ENCODE measurements around the gene SNX10. TPM values are rescaled to one million over a fixed set of nuclear protein-coding genes. Genes with fewer than 3 reads are reported as not detected.

Gene SNX10
- total and polyA plus RNA-seq, 2 of the 8 experiments (the other 6 are each of a cell fraction or from before 2014, with no cell fraction given): 4.4 to 9.6 TPM

DNA sequence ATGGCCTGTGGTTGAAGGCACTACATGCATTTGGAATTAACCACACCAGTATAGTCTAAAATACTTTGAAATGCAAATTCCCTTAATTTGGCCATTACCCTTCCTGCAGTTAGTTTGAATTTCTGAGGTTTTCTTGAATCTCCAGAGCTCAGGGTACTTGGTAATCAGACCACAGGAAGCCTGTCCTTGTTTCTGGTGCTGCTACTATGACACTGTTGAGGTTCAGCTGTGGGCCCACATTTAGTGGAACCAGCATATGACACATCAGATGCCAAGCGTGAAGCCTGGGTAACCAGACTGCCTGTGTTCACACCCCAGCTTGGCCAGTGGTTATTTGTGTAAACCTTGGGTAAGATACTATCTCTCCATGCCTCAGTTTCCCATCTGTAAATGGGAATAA lies 124.3 kb downstream of the SNX10 start:
- Histone ChIP-seq H2BK15ac (ENCODE audit: low read length) (no peak overlapping the region), H4K91ac (replicated peaks; ENCODE audit: insufficient read length, low read length) (no peak overlapping the region), H2BK12ac (ENCODE audit: low read depth, low read length) (no peak overlapping the region), H3K9me3 (ENCODE audit: insufficient read depth in 2 of 2, low read depth in 1 of 2, low read length in 1 of 2) (no peaks in the 10 kb centered on the region), H3K4me3 (ENCODE audit: extremely low read depth in 1 of 4, insufficient read depth in 2 of 4, low read depth in 3 of 4, low read length in 4 of 4) (no peak overlapping the region), H3K14ac (ENCODE audit: insufficient read length) (no peak overlapping the region), H3K79me2 (ENCODE audit: control insufficient read depth in 1 of 2, insufficient read depth in 2 of 2, low read length in 2 of 2) (no peaks in the 10 kb centered on the region), H3K4me2 (ENCODE audit: insufficient read depth in 1 of 2, low read depth in 2 of 2, low read length in 2 of 2) (no peak overlapping the region), H3K4me1 (replicated peaks in 1 of 4; ENCODE audit: control insufficient read depth in 3 of 4, insufficient read depth in 4 of 4, low read length in 3 of 4) (peaks cover 3 to 7% (median 5%) of the 10 kb centered on the region in 4 experiments; a peak in 5 of 7 replicates), H2AFZ (ENCODE audit: low read length) (no peak overlapping the region), H3K27me3 (replicated peaks in 1 of 4; ENCODE audit: control insufficient read depth in 3 of 4, extremely low read depth in 1 of 4, insufficient read depth in 3 of 4, low read length in 3 of 4) (no peaks in the 10 kb centered on the region), H2BK120ac (replicated peaks; ENCODE audit: low read depth, low read length) (no peak overlapping the region), H3K9ac (replicated peaks in 1 of 4; ENCODE audit: extremely low read depth in 1 of 4, low read depth in 3 of 4, low read length in 3 of 4) (no peak overlapping the region), H4K8ac (ENCODE audit: extremely low read depth, insufficient read depth, low read length) (no peak overlapping the region), H3K4ac (replicated peaks; ENCODE audit: insufficient read length, low read depth, low read length) (no peak overlapping the region), H3K23ac (ENCODE audit: insufficient read length) (no peak overlapping the region), H3K23me2 (ENCODE audit: low read depth, low read length) (no peaks in the 10 kb centered on the region; the same call in 1 of the 2 replicates), H3K18ac (ENCODE audit: extremely low read depth, low read length) (no peak overlapping the region), H4K5ac (ENCODE audit: insufficient read length, low read depth, low read length) (no peak overlapping the region), H2BK5ac (ENCODE audit: low read depth, low read length) (no peak overlapping the region), H2AK5ac (ENCODE audit: low read depth, low read length) (no peak overlapping the region), H3K56ac (replicated peaks; ENCODE audit: insufficient read length, low read depth, low read length) (no peak overlapping the region), H3K79me1 (ENCODE audit: low read depth, low read length) (no peaks in the 10 kb centered on the region), H3K27ac (ENCODE audit: low read depth, low read length) (no peak overlapping the region), H3K36me3 (ENCODE audit: control insufficient read depth in 2 of 4, insufficient read depth in 4 of 4, low read length in 3 of 4) (no peaks in the 10 kb centered on the region; a peak in 1 of 8 replicates), H2BK20ac (ENCODE audit: low read length) (no peak overlapping the region), H4K20me1 (replicated peaks in 1 of 2; ENCODE audit: control insufficient read depth in 1 of 2, insufficient read depth in 2 of 2, low read length in 2 of 2) (no peaks in the 10 kb centered on the region)
- no peak for DNase-seq (ENCODE audit: low read depth in 1 of 2, low spot score in 2 of 2)
- POLR2A ChIA-PET (ENCODE audit: partially characterized antibody): no interaction called here
- 100% methylated on average over 1 of the region's 1 CpG; no CpG with 5 or more reads in 1 of the 2 experiments for WGBS, 2 experiments (ENCODE audit: extremely low coverage in 1 of 2, insufficient coverage in 1 of 2, insufficient read length in 1 of 2, insufficient replicate concordance in 2 of 2, low coverage in 1 of 2, low lambda C conversion rate in 2 of 2, missing lambda C conversion rate in 1 of 2)
- CTCF ChIA-PET (ENCODE audit: partially characterized antibody): interaction anchor here (0.7 to 1.1 kb wide), 2 partner anchors 12 to 908 kb away, joined by 3 to 7 read pairs; no protein-coding TSS in a partner anchor
- FAIRE-seq: no peak
- no peak for TF ChIP-seq TEAD4 (IDR thresholded peaks at IDR 0.05; ENCODE audit: low read depth, low read length)
- no peak for TF ChIP-seq SUZ12 (IDR thresholded peaks at IDR 0.05; ENCODE audit: low read length)
- no peak for TF ChIP-seq RNF2 (IDR thresholded peaks at IDR 0.05; ENCODE audit: borderline replicate concordance, low read depth, low read length, missing control alignments, poor library complexity, severe bottlenecking)
- TF ChIP-seq POU5F1 (IDR thresholded peaks at IDR 0.05; ENCODE audit: low read depth, low read length): no peak
- no peak for TF ChIP-seq RXRA (IDR thresholded peaks at IDR 0.05; ENCODE audit: insufficient read depth, low read depth, low read length)
- TF ChIP-seq SAP30 (IDR thresholded peaks at IDR 0.05; ENCODE audit: insufficient read depth, insufficient replicate concordance, low read length): no peak
- TF ChIP-seq KDM5A (IDR thresholded peaks at IDR 0.05; ENCODE audit: low read length): no peak
- TF ChIP-seq, protein P1, sequence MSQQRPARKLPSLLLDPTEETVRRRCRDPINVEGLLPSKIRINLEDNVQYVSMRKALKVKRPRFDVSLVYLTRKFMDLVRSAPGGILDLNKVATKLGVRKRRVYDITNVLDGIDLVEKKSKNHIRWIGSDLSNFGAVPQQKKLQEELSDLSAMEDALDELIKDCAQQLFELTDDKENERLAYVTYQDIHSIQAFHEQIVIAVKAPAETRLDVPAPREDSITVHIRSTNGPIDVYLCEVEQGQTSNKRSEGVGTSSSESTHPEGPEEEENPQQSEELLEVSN (IDR thresholded peaks at IDR 0.05): no peak
- TF ChIP-seq, protein P2, sequence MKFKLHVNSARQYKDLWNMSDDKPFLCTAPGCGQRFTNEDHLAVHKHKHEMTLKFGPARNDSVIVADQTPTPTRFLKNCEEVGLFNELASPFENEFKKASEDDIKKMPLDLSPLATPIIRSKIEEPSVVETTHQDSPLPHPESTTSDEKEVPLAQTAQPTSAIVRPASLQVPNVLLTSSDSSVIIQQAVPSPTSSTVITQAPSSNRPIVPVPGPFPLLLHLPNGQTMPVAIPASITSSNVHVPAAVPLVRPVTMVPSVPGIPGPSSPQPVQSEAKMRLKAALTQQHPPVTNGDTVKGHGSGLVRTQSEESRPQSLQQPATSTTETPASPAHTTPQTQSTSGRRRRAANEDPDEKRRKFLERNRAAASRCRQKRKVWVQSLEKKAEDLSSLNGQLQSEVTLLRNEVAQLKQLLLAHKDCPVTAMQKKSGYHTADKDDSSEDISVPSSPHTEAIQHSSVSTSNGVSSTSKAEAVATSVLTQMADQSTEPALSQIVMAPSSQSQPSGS (IDR thresholded peaks at IDR 0.05; ENCODE audit: low read length): no peak
- TF ChIP-seq GTF2F1 (IDR thresholded peaks at IDR 0.05; ENCODE audit: borderline replicate concordance, low read depth, low read length): no peak
- no peak for TF ChIP-seq HDAC2 (IDR thresholded peaks at IDR 0.05; ENCODE audit: borderline replicate concordance in 1 of 2, low read depth in 2 of 2, low read length in 2 of 2)

All from H1 (cell line).